GM18909 (cell line): ENCODE results near the gene ATP5F1C.
"Not testable (repeated sequence)": the region's sequence is repeated elsewhere in the genome, so short reads cannot be mapped to it uniquely, and the experiment has no call there.

Experiments used
- ATAC-seq: cut with Tn5 transposase; IDR thresholded peaks from one replicate; pipeline ENCODE4 v1.9.1; 2021; ENCODE audit warnings: mild to moderate bottlenecking; ENCODE audit not compliant: unreplicated experiment, poor library complexity

ATP5F1C gene

DNA sequence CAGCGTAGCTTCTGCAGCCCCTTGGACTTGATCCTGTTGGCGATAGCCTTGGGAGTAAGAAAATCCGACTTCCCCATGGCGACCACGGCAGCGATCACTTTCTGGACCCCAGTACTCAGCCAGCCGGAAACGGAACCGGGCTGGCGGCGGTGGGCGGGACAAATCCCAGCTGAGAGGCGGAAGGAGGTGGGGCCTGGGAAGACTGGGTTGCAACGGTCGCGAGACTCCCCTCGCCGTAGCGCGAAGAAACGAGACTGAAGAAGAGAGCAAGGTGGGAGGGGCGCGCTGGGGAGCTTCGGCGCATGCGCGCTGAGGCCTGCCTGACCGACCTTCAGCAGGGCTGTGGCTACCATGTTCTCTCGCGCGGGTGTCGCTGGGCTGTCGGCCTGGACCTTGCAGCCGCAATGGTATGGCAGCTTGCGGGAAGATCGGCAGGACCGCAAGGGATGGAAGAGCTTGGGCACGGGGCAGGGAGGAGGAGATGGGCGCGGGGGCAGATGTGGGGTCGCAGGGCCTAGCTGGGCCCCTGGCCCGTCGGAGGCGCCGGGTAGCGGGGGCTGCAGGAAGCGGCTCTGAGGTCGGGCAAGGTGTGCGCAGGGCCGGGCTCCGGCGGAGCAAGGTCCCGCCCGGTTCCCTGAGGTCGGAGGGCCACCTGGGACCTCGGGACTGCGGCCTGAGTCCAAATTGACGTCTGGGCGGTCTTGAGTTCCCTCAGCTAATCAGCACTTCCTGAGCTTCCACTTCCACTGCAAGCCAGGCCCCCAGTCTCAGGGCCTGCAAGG is at the start of gene ATP5F1C, which contains the start of gene KIN:
TSS of gene ATP5F1C (plus strand) at position 321 of the 782 bp plus-strand sequence. CDS start at position 352, 31 bp downstream.
TSS of gene KIN (minus strand) at position 137 of the 782 bp plus-strand sequence. CDS start at position 77, 60 bp downstream.
- peak; percentile 97 for ATAC-seq

DNA sequence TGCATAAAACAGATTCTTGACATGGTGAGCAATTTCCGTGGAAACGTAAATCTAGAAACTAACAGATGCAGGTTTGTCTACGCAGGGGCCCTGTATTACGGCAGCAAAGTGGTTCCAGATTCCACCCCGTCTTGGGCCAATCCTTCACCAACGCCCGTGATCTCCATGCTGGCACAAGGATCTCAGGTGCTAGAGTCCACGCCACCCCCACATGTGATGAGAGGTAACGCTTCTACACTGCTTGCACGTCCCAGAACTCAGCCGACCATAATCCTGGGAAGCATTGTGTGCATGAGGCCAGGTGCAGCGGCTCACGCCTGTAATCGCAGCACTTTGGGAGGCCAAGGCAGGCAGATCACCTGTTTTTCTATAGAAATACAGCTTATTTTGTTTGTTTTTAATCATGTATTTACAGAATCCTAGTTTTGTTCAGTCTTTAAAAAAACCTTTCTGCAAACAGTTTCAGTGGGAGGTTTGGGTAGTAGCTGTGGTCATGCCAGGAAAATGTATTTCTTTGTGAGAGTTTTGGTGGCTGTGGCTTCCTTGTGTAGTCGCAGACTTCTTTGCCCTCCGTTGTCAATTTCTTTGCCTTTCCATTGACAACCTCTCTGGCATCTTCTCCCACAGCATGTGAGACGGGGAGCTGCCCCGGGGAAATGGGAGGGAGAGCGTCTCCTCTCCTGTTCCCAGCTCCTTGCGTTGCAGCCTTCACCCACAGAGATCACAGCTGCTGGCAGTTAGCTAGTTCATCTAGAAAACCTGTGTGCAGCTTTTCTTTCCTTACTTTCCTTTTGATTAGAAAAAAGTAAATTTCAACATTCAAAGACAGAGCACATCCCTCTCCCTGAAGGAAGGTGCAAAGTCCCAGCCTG is 49.2 kb upstream of the ATP5F1C start:
- ATAC-seq = no peak

DNA sequence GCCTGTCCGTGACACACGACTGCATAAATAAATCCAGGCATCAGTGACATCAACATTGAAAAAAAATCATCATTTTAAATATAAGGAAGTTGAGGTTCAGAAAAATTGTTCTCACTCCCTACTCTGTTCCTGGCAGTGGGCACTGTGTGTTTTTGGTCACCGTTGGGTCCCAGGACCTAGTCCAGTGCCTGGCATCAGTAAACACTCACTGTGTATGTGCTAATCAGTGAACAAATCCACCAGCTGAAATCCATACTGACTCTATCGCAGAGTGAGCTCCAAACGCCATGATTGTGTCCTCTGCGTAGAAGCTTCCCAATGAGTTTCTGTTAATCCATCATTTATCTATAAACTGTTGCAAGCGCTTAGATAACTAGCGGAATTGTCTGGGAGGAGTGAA is 43.7 kb upstream of the ATP5F1C start:
- no peak for ATAC-seq

DNA sequence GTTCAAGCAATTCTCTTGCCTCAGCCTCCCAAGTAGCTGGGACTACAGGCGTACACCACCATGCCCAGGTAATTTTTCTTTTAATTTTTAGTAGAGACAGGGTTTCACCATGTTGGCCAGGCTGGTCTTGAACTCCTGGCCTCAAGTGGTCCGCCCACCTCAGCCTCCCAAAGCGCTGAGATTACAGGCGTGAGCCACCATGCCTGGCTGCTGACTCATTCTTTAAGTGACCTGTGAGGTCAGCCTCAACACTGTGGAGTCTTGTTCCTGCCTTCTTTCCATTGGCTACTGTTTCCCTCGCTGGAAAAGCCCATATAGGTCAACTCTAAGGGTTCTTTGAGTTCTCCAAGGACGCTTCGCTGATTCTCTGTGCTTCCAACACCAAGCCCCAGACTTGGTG is 39.3 kb upstream of the ATP5F1C start:
- not testable (repeated sequence) for ATAC-seq

DNA sequence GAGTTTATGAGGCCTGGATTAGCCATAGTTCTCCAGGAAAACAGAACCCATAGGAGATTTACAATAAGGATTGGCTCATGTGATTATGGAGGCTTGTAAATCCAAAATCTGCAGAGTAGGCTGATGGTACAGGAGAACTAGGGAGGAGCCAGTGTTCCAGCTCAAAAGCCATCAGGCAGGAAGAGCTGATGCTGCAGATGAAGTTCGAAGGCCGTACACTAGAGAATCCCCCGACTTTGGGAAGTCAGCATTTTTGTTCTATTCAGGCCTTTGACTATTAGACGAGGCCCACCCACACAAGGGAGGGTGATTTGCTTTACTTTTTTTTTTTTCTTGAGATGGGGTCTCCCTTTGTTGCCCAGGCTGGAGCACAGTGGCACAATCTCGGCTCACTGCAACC is 37.8 kb upstream of the ATP5F1C start:
- no peak for ATAC-seq

DNA sequence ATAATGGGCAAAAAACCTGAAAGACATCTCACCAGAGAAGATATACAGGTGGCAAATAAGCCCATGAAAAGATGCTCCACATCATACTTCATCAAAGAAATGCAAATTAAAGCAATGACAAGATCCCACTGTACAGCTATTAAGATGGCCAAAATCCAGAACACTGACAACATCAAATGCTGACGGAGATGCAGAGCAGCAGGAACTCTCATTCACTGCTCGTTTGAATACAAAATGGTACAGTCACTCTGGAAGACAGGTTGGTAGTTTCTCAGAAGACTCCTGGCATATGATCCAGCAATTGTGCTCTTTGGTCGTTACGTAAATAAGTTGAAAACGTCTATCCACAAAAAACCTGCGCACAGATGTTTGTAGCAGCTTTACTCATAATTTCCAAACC is 35.7 kb upstream of the ATP5F1C start:
- no peak for ATAC-seq

DNA sequence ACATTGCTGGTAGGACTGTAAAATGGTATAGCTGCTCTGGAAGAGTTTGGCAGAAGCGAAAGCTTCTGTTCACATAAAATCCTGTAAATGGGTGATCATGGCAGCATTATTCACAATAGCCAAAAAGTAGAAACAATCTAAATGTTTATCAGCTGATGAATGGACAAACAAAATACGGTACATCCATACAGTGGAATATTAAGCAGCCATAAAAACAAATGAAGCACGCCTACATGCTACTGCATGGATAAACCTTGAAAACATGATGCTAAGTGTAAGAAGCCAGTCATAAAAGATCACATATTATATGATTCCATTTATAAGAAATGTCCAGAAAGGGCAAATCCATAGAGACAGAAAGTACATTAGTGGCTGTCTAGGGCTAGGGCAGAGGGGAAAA is 32.9 kb upstream of the ATP5F1C start:
- no peak for ATAC-seq

DNA sequence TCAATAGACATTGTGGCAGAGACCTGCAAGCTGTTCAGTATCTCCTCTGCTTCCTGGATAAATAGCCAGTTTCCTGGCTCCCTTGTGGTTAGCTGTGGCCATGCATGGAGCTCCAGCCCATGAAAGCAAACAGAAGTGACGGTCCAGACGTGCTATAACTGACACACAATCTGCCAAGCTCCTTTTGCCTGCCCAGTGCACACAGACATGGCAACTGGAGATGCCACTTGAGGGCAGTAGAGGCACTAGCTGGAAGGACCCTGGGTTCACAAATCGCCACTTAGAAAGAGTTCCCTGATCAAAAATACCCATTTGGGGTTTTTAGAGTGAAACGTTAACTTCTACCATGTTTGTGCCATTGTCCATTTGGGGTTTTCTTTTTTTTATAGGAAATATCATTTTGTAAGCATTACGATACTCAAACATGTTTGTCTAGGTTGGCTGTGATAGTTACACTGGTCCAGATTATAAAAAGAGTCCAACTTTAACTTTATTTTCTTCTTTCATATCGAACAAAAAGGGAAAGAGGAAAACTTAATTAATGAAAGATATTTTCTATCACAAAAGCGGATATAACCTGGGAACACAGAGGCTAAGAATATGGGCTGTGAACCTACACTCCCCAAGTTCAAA is 31.5 kb upstream of the ATP5F1C start:
- ATAC-seq = peak; percentile 64

DNA sequence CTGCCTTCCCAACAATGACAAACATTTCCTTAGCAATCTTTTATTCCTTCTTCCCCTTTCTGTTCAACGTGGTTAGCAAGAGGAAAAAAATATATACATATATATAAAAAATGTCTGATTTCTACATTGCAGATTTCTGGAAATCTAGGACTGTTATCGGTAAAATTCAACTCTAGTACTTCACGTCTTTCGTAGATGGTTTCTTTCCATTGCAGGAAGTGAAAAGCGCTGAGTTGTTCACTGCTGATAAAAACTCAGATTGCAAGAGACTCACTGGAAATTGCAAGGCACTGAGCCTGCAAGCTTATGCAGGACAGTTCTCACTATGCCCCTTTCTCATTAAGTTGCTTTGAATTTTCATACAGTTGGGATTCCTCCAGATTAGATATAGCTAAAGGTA is 24.0 kb upstream of the ATP5F1C start:
- ATAC-seq = no peak

DNA sequence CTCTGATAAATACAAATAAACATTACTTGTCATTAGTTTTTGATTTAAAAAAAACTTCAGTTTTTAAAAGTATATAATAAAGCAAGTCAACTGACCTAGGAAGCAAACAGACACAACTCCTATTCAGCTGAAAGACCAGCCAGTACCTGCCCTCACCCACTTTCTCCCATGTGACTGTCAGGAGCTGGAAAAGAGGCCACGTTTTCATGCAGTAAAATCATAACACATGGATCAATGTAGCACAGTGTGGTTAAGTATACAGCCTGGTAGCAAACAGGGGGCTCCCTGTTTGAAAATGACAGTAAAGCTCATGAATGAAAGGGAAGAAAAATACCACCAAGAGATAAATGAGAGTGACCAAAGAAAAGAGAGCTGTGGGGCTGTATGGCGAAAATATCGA is 21.7 kb upstream of the ATP5F1C start:
- no peak for ATAC-seq

DNA sequence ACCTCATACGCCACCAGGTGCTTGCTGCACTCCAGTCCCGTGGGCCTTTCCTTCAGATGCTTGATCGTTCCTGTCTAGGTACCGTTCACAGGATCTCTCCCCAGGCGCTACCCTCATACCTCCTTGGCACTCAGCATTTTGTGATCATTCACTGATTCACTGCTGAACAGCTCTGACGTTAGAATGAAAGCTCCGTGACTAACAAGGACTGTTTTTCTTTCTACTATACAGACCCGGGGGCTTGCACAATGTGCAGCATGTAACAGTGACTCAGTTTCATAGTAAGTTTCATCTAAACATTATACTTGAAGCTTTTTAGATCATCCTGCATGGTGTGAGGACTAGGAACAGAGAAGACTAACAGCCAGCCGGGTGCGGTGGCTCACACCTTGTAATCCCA is 20.8 kb upstream of the ATP5F1C start:
- no peak for ATAC-seq

DNA sequence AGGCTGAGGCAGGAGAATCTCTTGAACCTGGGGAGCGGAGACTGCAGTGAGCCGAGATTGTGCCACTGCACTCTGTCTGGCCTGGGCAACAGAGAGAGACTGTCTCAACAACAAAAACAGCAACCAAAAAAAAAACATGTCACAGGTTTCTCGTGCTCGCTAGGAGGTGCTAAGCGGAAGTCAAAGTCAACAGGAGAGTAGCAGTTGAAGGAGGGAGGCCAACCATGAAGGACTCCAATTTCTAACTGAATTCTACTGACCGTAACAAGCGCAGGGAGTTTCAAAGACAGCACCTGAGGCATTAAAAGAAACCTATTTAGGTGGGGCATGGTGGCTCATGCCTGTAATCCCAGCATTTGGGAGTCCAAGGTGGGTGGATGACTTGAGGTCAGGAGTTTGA is 19.6 kb upstream of the ATP5F1C start:
- ATAC-seq = no peak

DNA sequence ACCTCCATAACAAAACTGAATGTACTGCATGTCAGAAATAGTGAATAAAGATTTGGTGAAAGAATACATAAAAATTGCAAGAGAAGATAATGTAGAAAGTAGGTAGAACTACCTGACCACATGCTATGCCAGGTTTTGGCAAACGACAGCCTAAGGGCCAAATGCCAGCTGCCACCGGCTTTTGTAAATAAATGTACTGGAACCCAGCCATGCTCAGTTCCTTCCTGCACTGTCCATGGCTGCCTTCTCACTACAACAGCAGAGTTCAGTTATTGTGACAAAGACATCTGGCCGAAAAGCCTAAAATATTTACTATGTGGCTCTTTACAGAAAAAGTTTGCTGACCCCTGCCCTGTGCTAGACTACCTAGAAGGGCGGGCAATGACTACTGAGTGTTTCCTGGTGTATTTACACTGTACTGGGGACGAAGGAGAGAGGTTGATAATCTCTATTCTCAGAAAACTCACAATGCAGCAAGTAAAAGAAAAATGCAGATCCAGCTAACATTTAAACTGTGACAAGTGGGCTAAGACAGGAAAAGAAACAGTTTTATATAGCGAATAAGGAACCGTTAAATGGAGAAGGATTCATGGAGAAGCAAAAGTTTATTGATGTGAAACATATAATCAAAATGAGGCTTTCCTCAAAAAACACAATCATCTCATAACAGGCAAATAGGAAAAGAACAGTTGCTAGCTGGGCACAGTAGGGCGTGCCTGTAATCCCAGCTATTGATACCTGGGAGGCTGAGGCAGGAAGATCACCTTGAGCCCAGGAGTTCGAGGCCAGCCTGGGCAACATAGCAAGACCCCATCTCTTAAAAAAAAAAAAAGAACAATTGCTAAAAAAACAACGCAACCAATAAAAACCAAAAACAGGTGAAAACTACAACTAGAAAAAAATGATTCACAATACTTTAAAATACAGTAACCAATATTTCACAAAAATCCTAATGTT is 13.9 kb upstream of the ATP5F1C start:
- ATAC-seq = no peak

DNA sequence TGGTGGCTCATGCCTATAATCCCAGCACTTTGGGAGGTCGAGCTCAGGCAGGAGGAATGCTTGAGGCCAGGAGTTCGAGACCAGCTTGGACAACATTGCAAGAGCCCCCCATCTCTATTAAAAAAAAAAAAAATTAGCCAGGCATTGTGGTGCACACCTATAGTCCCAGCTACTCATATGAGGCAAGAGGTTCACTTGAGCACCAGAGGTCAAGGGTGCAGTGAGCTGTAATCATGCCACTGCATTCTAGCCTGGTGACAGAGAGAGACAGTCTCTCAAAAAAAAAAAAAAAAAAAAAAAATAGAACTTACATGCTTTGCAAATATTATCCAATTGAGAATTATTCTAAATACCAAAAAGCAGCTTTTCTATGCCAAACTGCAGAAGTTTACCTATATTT is 11.2 kb upstream of the ATP5F1C start:
- ATAC-seq = no peak

DNA sequence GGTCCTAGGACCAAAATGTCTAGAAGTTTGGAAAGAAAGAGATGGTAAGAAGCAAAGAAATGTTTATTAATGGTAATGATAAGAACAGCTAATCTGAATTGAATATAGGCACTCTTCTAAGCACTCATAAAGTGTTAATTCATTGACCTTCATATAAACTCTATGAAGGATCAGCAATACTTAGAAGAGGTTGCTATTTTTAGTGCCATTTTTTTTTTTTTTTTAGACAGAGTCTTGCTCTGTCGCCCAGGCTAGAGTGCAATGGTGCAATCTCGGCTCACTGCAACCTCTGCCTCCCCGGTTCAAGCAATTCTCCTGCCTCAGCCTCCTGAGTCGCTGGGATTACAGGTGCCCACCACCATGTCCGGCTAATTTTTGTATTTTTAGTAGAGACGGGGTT is 5.8 kb upstream of the ATP5F1C start:
- not testable (repeated sequence) for ATAC-seq

DNA sequence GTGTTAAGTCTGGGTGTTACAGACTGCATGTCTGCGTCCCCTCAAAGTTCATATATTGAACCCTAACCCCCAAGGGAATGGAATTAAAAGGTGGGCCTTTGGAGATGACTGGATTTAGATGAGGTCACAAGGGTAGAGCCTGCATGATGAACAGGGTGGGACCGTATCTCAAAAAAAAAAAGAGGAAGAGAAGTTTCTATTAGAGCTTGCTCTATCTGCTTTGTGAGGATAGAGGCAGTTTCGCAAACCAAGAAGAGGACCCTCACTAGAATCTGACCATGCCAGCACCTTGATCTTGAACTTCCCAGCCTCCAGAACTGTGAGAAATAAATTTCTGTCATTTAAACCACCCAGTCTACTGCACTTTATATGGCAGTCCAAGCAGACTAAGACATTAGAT is 1.5 kb upstream of the ATP5F1C start:
- ATAC-seq = no peak

DNA sequence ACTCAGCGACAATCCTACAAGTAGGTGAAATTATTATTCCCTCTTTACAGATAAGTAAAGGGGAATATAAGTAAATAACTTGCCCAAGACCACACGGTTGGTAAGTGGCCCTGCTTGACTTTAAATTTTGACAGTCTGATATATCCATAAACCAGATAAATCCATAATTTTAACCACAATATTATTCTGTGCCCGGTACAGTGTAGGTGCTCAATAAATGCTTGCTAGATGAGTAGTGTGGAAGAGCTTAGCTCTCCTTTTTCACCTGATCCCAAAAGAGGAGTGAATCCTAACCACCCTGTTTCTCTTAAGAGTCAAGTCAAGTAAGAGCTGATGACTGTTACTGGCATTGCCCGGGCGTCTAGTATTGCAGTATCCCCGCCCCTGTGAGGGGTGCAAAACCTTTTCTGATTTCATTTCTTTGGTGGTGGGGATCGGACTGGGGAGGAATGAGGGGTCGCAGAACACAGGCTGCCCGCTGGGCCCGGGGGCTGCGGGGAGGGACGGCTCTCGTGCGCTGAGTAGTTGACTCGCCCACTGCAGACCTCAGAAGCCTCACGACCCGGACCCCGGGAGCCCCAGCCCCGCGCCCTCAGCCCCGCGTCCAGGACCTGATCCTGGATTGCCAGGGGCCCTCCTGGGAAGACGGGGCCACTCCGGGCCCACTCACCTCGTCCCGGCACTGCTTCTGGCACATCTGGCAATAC is 674 bp upstream of the ATP5F1C start:
- peak; percentile 20 for ATAC-seq

DNA sequence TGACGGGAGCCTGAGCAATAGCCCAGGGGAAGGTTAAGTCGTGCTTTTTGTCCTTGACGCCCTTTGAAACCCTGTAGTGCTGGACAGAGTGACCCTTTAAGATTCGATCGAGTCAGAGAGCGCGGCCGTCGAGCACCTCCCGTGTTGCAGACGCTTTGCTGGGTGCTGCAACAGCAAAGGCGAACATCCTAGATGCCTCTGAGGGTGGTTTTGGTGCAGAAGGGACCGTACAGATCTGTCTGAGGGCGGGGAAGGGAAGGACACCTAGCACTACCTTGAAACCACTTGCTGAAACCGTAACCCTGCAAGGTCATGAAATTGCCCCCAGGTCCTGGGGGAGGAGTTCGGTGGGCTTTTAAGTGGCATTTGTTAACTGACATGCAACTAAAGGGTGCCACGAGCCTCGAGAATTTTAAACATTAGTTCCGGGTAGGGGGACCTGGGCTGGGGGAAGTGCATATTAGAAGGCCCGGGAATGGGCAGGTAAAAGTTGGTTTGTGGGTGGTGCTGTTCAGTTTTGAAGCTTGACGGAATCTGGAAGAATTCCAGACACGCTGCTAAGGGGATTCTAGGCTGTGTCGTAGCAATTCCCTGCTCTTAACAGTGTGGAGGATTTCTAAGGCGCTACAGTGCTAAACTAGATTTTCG is 786 bp downstream of the ATP5F1C start:
- ATAC-seq = peak; percentile 22

DNA sequence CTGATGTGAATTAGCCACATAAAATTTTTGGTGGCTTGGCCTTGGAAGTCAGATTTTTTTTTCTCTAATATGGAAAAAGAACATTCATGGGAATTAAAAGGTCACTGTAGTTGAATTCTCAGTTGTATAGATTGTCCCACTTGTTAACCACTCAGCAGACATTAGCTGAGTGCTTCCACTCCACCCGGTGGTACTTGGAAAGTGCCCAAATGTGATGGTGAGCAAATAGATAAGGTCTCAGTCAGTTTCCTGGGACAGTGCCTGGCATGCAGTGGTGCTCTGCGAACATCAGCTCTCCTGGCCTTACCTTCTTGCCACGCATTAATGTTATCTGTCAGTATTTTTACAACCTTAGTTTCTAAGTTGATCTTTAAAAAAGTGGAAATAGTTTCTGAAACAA is 1.4 kb downstream of the ATP5F1C start:
- ATAC-seq = no peak
